HEK293 (cell line): Measurements from ENCODE around the gene CCT8.

Source experiments
- CTCF ChIA-PET: fragments of 350-600 bp; formaldehyde crosslinking; extraction: SDS; loops from one replicate; lab custom pipeline; 2021; ENCODE audit warnings: antibody characterized with exemption; lab: Yijun Ruan, JAX
- POLR2A ChIA-PET: fragments of 300-600 bp; formaldehyde crosslinking; extraction: SDS; loops from one replicate; lab custom pipeline; 2020; ENCODE audit warnings: antibody characterized with exemption, inconsistent platforms; lab: Yijun Ruan, JAX
- H3K27ac ChIP-seq: fragments of 200-500 bp; sonication (Bioruptor generic); 2 replicates; pipeline ENCODE4 v1.5.1; 2014; ENCODE audit warnings: low read depth, low read length, control low read depth, inconsistent platforms; ENCODE audit errors: extremely low read depth
- H3K36me3 ChIP-seq, 2 experiments: fragments of 200-500 bp in 1 of 2; sonication (Bioruptor generic) in 1 of 2; 1 replicate in 1 of 2; 2 replicates in 1 of 2; pipeline ENCODE4 v1.5.1; 2014 to 2017; ENCODE audit warnings: inconsistent platforms in 2 of 2, low read length in 2 of 2; ENCODE audit not compliant: control insufficient read depth in 2 of 2, insufficient read depth in 1 of 2
- H3K4me1 ChIP-seq: fragments of 200-500 bp; sonication (Bioruptor generic); 2 replicates; pipeline ENCODE4 v1.5.1; 2014; ENCODE audit warnings: mild to moderate bottlenecking, low read length, inconsistent platforms; ENCODE audit not compliant: control insufficient read depth, insufficient read depth
- H3K4me3 ChIP-seq: 2 replicates; pipeline ENCODE4 v1.5.1; 2011; ENCODE audit warnings: low read depth, mild to moderate bottlenecking, control low read depth, low read length, moderate library complexity
- H3K9me3 ChIP-seq: fragments of 200-500 bp; sonication (Bioruptor generic); 2 replicates; pipeline ENCODE4 v1.5.1; 2014; ENCODE audit warnings: low read depth, low read length, inconsistent platforms; ENCODE audit not compliant: control insufficient read depth, insufficient read depth
- BCL11B ChIP-seq: fragments of 450-650 bp; formaldehyde crosslinking; IDR thresholded peaks from 2 replicates; pipeline ENCODE4 v1.5.1; 2016; ENCODE audit warnings: low read depth, missing biosample characterization, missing genetic modification characterization
- HOXA7 ChIP-seq: sonication (generic); formaldehyde crosslinking; IDR thresholded peaks from 2 replicates; pipeline ENCODE4 v1.8.1; 2022; ENCODE audit warnings: missing genetic modification reagents, borderline replicate concordance
- KLF10 ChIP-seq: fragments of 450-650 bp; IDR thresholded peaks from 2 replicates; pipeline ENCODE4 v1.5.1; 2018; ENCODE audit warnings: missing biosample characterization, mild to moderate bottlenecking, missing genetic modification characterization
- MEIS1 ChIP-seq: sonication (generic); formaldehyde crosslinking; IDR thresholded peaks from 2 replicates; pipeline ENCODE4 v1.8.1; 2022; ENCODE audit warnings: missing genetic modification reagents, mild to moderate bottlenecking, borderline replicate concordance
- MZF1 ChIP-seq: fragments of 450-650 bp; formaldehyde crosslinking; IDR thresholded peaks from 2 replicates; pipeline ENCODE4 v1.5.1; 2017; ENCODE audit warnings: missing biosample characterization, missing genetic modification characterization, borderline replicate concordance
- TSHZ1 ChIP-seq: fragments of 450-650 bp; formaldehyde crosslinking; IDR thresholded peaks from 2 replicates; pipeline ENCODE4 v1.5.1; 2016; ENCODE audit warnings: missing biosample characterization, missing genetic modification characterization, borderline replicate concordance
- ZBTB1 ChIP-seq: fragments of 450-650 bp; formaldehyde crosslinking; IDR thresholded peaks from 2 replicates; pipeline ENCODE4 v1.5.1; 2016; ENCODE audit warnings: missing biosample characterization, missing genetic modification characterization
- ZBTB20 ChIP-seq: fragments of 450-650 bp; formaldehyde crosslinking; IDR thresholded peaks from 2 replicates; pipeline ENCODE4 v1.5.1; 2016; ENCODE audit warnings: missing biosample characterization, missing genetic modification characterization
- ZEB2 ChIP-seq: fragments of 450-650 bp; formaldehyde crosslinking; IDR thresholded peaks from 2 replicates; pipeline ENCODE4 v1.5.1; 2016; ENCODE audit warnings: missing biosample characterization, missing genetic modification characterization
- ZIC2 ChIP-seq: fragments of 450-650 bp; formaldehyde crosslinking; IDR thresholded peaks from 2 replicates; pipeline ENCODE4 v1.5.1; 2016; ENCODE audit warnings: missing biosample characterization, missing genetic modification characterization
- ZNF121 ChIP-seq: fragments of 450-650 bp; formaldehyde crosslinking; IDR thresholded peaks from 2 replicates; pipeline ENCODE4 v1.5.1; 2016; ENCODE audit warnings: missing biosample characterization, missing genetic modification characterization
- ZNF148 ChIP-seq: fragments of 450-650 bp; formaldehyde crosslinking; IDR thresholded peaks from 2 replicates; pipeline ENCODE4 v1.5.0; 2017; ENCODE audit warnings: missing biosample characterization, missing genetic modification characterization, borderline replicate concordance
- ZNF16 ChIP-seq: fragments of 450-650 bp; formaldehyde crosslinking; IDR thresholded peaks from 2 replicates; pipeline ENCODE4 v1.5.1; 2016; ENCODE audit warnings: low read depth, missing biosample characterization, missing genetic modification characterization
- ZNF473 ChIP-seq: fragments of 450-650 bp; formaldehyde crosslinking; IDR thresholded peaks from 2 replicates; pipeline ENCODE4 v1.5.1; 2017; ENCODE audit warnings: missing biosample characterization, missing genetic modification characterization
- ZNF558 ChIP-seq: fragments of 450-650 bp; formaldehyde crosslinking; IDR thresholded peaks from 2 replicates; pipeline ENCODE4 v1.5.1; 2016; ENCODE audit warnings: missing biosample characterization, missing genetic modification characterization
- ZNF571 ChIP-seq: fragments of 450-650 bp; formaldehyde crosslinking; IDR thresholded peaks from 2 replicates; pipeline ENCODE4 v1.5.0; 2017; ENCODE audit warnings: missing biosample characterization, missing genetic modification characterization
- ZNF600 ChIP-seq: fragments of 450-650 bp; formaldehyde crosslinking; IDR thresholded peaks from 2 replicates; pipeline ENCODE4 v1.5.1; 2016; ENCODE audit warnings: missing biosample characterization, missing genetic modification characterization
- ZNF623 ChIP-seq: fragments of 450-650 bp; formaldehyde crosslinking; IDR thresholded peaks from 2 replicates; pipeline ENCODE4 v1.5.1; 2016; ENCODE audit warnings: missing biosample characterization, missing genetic modification characterization
- ZNF626 ChIP-seq: fragments of 450-650 bp; sonication (Bioruptor Pico); formaldehyde crosslinking; IDR thresholded peaks from 2 replicates; pipeline ENCODE4 v1.5.1; 2018; ENCODE audit warnings: missing biosample characterization, missing genetic modification characterization, inconsistent platforms
- ZNF664 ChIP-seq: fragments of 450-650 bp; formaldehyde crosslinking; IDR thresholded peaks from 2 replicates; pipeline ENCODE4 v1.5.1; 2016; ENCODE audit warnings: missing biosample characterization, missing genetic modification characterization
- ZNF701 ChIP-seq: fragments of 450-650 bp; formaldehyde crosslinking; IDR thresholded peaks from 2 replicates; pipeline ENCODE4 v1.5.1; 2016; ENCODE audit warnings: missing biosample characterization, missing genetic modification characterization
- ZNF704 ChIP-seq: fragments of 450-650 bp; formaldehyde crosslinking; IDR thresholded peaks from 2 replicates; pipeline ENCODE4 v1.5.1; 2016; ENCODE audit warnings: missing biosample characterization, missing genetic modification characterization
- ZXDB ChIP-seq: fragments of 450-650 bp; formaldehyde crosslinking; IDR thresholded peaks from 2 replicates; pipeline ENCODE4 v1.5.1; 2016; ENCODE audit warnings: missing biosample characterization, missing genetic modification characterization
- TF ChIP-seq, protein P1 (sequence below): fragments of 450-650 bp; formaldehyde crosslinking; IDR thresholded peaks from 2 replicates; pipeline ENCODE4 v1.5.1; 2016; ENCODE audit warnings: missing biosample characterization, missing genetic modification characterization, low read depth
- TF ChIP-seq, protein P2 (sequence below): fragments of 450-650 bp; formaldehyde crosslinking; IDR thresholded peaks from 2 replicates; pipeline ENCODE4 v1.5.1; 2016; ENCODE audit warnings: missing biosample characterization, missing genetic modification characterization

CCT8 gene

DNA sequence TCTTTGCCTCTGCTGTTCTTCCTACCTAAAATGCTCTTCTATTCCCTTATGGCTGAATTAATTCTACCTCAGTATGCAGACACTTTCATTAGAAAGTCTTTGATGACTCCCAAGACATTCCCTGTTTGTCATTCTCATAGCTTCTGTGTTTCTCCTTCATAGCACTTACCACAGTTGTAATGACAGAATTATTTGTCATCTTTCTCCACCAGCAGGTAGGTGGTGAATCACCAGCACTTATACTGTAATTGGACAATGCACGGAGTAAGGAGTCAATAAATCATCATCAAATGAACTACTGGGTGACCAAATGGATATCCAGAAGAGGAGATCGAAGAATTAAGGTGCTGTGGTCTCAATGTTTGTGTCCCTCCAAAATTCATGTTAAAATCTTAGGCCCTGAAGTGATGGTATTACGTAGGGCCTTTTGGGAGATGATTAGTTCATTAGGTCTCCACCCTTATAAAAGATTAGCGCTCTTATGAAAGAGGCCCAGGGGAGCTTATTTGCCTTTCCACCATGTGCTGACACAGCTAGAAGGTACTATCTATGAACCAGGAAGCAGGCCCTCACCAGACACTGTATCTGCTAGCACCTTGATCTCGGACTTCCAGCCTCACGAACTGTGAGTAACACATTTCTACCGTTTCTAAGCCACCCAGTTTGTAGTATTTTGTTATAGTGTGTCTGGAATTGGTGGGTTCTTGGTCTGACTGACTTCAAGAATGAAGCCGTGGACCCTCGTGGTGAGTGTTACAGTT lies 2.4 kb upstream of the CCT8 start:
- POLR2A ChIA-PET: no interaction called here
- TF ChIP-seq ZEB2 (tag by site-specific recombination): peak; percentile 58
- peak; percentile 92 for TF ChIP-seq TSHZ1
- no peak for TF ChIP-seq ZNF704 (tag by site-specific recombination)
- TF ChIP-seq ZBTB1 (tag by site-specific recombination): no peak
- no peak for TF ChIP-seq ZNF701 (tag by site-specific recombination)
- no peak for TF ChIP-seq ZNF626 (tag by site-specific recombination)
- no peak for TF ChIP-seq HOXA7 (CRISPR knock-in tag)
- no peak; the same call in 1 of the 2 replicates for TF ChIP-seq ZXDB (tag by site-specific recombination)
- no peak for TF ChIP-seq ZNF16 (tag by site-specific recombination)
- no peak for TF ChIP-seq ZNF558 (tag by site-specific recombination)
- no peak for TF ChIP-seq ZNF664
- TF ChIP-seq, protein P1, sequence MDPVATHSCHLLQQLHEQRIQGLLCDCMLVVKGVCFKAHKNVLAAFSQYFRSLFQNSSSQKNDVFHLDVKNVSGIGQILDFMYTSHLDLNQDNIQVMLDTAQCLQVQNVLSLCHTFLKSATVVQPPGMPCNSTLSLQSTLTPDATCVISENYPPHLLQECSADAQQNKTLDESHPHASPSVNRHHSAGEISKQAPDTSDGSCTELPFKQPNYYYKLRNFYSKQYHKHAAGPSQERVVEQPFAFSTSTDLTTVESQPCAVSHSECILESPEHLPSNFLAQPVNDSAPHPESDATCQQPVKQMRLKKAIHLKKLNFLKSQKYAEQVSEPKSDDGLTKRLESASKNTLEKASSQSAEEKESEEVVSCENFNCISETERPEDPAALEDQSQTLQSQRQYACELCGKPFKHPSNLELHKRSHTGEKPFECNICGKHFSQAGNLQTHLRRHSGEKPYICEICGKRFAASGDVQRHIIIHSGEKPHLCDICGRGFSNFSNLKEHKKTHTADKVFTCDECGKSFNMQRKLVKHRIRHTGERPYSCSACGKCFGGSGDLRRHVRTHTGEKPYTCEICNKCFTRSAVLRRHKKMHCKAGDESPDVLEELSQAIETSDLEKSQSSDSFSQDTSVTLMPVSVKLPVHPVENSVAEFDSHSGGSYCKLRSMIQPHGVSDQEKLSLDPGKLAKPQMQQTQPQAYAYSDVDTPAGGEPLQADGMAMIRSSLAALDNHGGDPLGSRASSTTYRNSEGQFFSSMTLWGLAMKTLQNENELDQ (tag by site-specific recombination): no peak
- TF ChIP-seq ZNF148 (tag by site-specific recombination): no peak
- TF ChIP-seq ZNF571 (tag by site-specific recombination): no peak
- no peak for TF ChIP-seq ZNF121 (tag by site-specific recombination)
- TF ChIP-seq KLF10 (tag by site-specific recombination): no peak
- no peak for TF ChIP-seq ZIC2
- TF ChIP-seq ZNF600 (tag by site-specific recombination): peak; percentile 27; the same call in 1 of the 2 replicates
- TF ChIP-seq BCL11B (tag by site-specific recombination): no peak
- no peak for TF ChIP-seq ZNF473 (tag by site-specific recombination)
- TF ChIP-seq MZF1 (tag by site-specific recombination): no peak
- TF ChIP-seq ZNF623 (tag by site-specific recombination): peak; percentile 72; the same call in 1 of the 2 replicates
- no peak for TF ChIP-seq MEIS1 (CRISPR knock-in tag)
- TF ChIP-seq ZBTB20 (tag by site-specific recombination): no peak
- TF ChIP-seq, protein P2, sequence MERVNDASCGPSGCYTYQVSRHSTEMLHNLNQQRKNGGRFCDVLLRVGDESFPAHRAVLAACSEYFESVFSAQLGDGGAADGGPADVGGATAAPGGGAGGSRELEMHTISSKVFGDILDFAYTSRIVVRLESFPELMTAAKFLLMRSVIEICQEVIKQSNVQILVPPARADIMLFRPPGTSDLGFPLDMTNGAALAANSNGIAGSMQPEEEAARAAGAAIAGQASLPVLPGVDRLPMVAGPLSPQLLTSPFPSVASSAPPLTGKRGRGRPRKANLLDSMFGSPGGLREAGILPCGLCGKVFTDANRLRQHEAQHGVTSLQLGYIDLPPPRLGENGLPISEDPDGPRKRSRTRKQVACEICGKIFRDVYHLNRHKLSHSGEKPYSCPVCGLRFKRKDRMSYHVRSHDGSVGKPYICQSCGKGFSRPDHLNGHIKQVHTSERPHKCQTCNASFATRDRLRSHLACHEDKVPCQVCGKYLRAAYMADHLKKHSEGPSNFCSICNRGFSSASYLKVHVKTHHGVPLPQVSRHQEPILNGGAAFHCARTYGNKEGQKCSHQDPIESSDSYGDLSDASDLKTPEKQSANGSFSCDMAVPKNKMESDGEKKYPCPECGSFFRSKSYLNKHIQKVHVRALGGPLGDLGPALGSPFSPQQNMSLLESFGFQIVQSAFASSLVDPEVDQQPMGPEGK (tag by site-specific recombination): no peak

More for the DNA sequence above, 2.4 kb upstream of the CCT8 start:
- H3K4me3 ChIP-seq: no peak overlapping the region
- peaks cover 18% of the 10 kb centered on the region; the same call in 1 of the 2 replicates for H3K4me1 ChIP-seq
- H3K27ac ChIP-seq: no peak overlapping the region
- CTCF ChIA-PET: interaction anchor here (1.0 to 1.1 kb wide), 2 partner anchors 14 to 38 kb away, joined by 3 read pairs; no protein-coding TSS in a partner anchor
- no peaks in the 10 kb centered on the region for H3K9me3 ChIP-seq
- peaks cover 0 to 3% of the 10 kb centered on the region in 2 experiments; a peak in 1 of 3 replicates for H3K36me3 ChIP-seq
